BJ (cell line): ENCODE results near the gene LURAP1L. TPM values are rescaled to one million over a fixed set of nuclear protein-coding genes. Genes with fewer than 3 reads are reported as not detected.

Experiments
- CTCF ChIA-PET: fragments of 350-600 bp; formaldehyde crosslinking; extraction: SDS; loops from one replicate; lab custom pipeline; 2021; ENCODE audit warnings: antibody characterized with exemption, inconsistent platforms; lab: Yijun Ruan, JAX
- POLR2A ChIA-PET: fragments of 300-600 bp; sonication (Branson Sonifier 250); formaldehyde crosslinking; extraction: SDS; loops from one replicate; lab custom pipeline; 2021; ENCODE audit warnings: antibody characterized with exemption; lab: Charles Lee
- DNase-seq: peaks from one replicate; pipeline ENCODE4 v3.0.0-alpha.2; 2011; ENCODE audit warnings: low read depth
- H3K27me3 ChIP-seq: 2 replicates; pipeline ENCODE4 v1.6.0; 2011; ENCODE audit warnings: low read length; ENCODE audit not compliant: control insufficient read depth, insufficient read depth
- H3K36me3 ChIP-seq: 2 replicates; pipeline ENCODE4 v1.5.1; 2011; ENCODE audit warnings: low read length; ENCODE audit not compliant: control insufficient read depth, insufficient read depth
- H3K4me3 ChIP-seq: 2 replicates; pipeline ENCODE4 v1.5.1; 2011; ENCODE audit warnings: low read depth, mild to moderate bottlenecking, control low read depth, low read length
- CTCF ChIP-seq: IDR thresholded peaks from 2 replicates; pipeline ENCODE4 v1.5.1; 2011; ENCODE audit warnings: low read depth, mild to moderate bottlenecking, control low read depth, inconsistent platforms, low read length, moderate library complexity; ENCODE audit not compliant: insufficient read depth
- polyA plus RNA-seq: library from polyadenylated mRNA; depleted of rRNA; stranded (reverse); fragments of >200 nt; gene quantifications from 2 replicates; pipeline ENCODE4 v1.2.3, GENCODE V29; 2011

Gene LURAP1L
- polyA plus RNA-seq, 1 experiment: 10.9 TPM

GRCh38 chr9:12808569-12808968 lies 33.7 kb downstream of the LURAP1L start:
- CTCF ChIA-PET: no interaction called here
- H3K27me3 ChIP-seq: no peaks in the 10 kb centered on the region
- no peak overlapping the region for H3K4me3 ChIP-seq
- no peak for TF ChIP-seq CTCF
- DNase-seq: no peak
- POLR2A ChIA-PET: no interaction called here
- no peaks in the 10 kb centered on the region for H3K36me3 ChIP-seq

GRCh38 chr9:12809720-12810119 lies 34.9 kb downstream of the LURAP1L start:
- CTCF ChIA-PET: no interaction called here

GRCh38 chr9:12811935-12812334 lies 37.1 kb downstream of the LURAP1L start:
- CTCF ChIA-PET: no interaction called here
- POLR2A ChIA-PET: no interaction called here
- no peak overlapping the region for H3K4me3 ChIP-seq
- no peak for DNase-seq
- TF ChIP-seq CTCF: no peak
- no peaks in the 10 kb centered on the region for H3K27me3 ChIP-seq
- H3K36me3 ChIP-seq: no peaks in the 10 kb centered on the region

More at GRCh38 chr9:12809720-12810119, 34.9 kb downstream of the LURAP1L start:
- Histone ChIP-seq H3K36me3 (no peaks in the 10 kb centered on the region), H3K4me3 (no peak overlapping the region), H3K27me3 (no peaks in the 10 kb centered on the region)
- TF ChIP-seq CTCF: no peak
- no peak for DNase-seq
- POLR2A ChIA-PET: no interaction called here

- ChIA-PET POLR2A (no interaction called here), CTCF (no interaction called here)
- Histone ChIP-seq H3K4me3 (no peak overlapping the region), H3K27me3 (no peaks in the 10 kb centered on the region), H3K36me3 (no peaks in the 10 kb centered on the region)
- no peak for DNase-seq
- no peak for TF ChIP-seq CTCF
Observed at GRCh38 chr9:12812710-12813109, 37.9 kb downstream of the LURAP1L start.

GRCh38 chr9:12813533-12813932 lies 38.7 kb downstream of the LURAP1L start:
- H3K4me3 ChIP-seq: no peak overlapping the region

More at GRCh38 chr9:12813533-12813932, 38.7 kb downstream of the LURAP1L start:
- ChIA-PET CTCF (interaction anchor here (1.4 kb wide), 1 partner anchor 38 kb away, joined by 5 read pairs; the partner anchor contains the start of gene LURAP1L), POLR2A (no interaction called here)
- no peaks in the 10 kb centered on the region for H3K36me3 ChIP-seq
- no peak for TF ChIP-seq CTCF
- no peaks in the 10 kb centered on the region for H3K27me3 ChIP-seq
- DNase-seq: no peak
